ENCODE data around the gene HIBCH. TPM values are rescaled to one million over a fixed set of nuclear protein-coding genes. Genes with fewer than 3 reads are reported as not detected.

Gene HIBCH
- total and polyA plus RNA-seq, 9 of the 15 experiments (the other 6 are each of a cell fraction or from before 2014, with no cell fraction given) = 17.0 to 65.4 (median 28.3) TPM

DNA sequence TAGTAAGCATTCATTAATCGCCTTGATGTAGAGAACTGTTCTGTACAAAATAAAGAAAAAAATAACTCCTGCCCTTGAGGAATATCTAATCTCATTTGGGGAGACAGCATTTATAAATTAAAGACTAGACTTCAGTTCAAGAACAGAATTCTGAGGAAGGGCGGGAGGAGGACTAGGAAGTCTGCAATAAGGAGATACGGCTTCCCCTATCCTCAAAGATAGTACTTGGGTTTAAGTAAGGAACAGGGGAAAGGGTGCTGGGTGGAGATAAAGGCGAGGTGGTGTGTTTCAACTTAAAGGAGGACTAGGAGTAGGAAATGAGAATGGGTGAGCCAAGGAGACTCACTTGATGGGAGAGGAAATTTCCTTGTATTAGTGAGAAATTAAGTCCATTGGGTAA lies 135.2 kb downstream of the HIBCH start (continued):
- TF ChIP-seq SMAD1 (IDR thresholded peaks at IDR 0.05; ENCODE audit: low read depth, low read length, partially characterized antibody) (peak; percentile 66), RBM25 (IDR thresholded peaks at IDR 0.05; ENCODE audit: low read depth, low read length, severe bottlenecking) (no peak), ZNF253 (CRISPR knock-in tag; conservative IDR thresholded peaks at IDR 0.05) (no peak), ZFP36 (IDR thresholded peaks at IDR 0.05; ENCODE audit: low read depth, low read length, partially characterized antibody) (no peak), HIVEP1 (CRISPR knock-in tag; IDR thresholded peaks at IDR 0.05) (no peak), CBFB (CRISPR knock-in tag; IDR thresholded peaks at IDR 0.05) (no peak), SLC30A9 (CRISPR knock-in tag; IDR thresholded peaks at IDR 0.05) (no peak), MAFF (IDR thresholded peaks at IDR 0.05; ENCODE audit: low read length) (no peak), MAZ (CRISPR knock-in tag; conservative IDR thresholded peaks at IDR 0.05 in 1 of 2, IDR thresholded peaks at IDR 0.05 in 1 of 2) (no peak; a peak in 1 of 4 replicates), ZBTB7A (IDR thresholded peaks at IDR 0.05; ENCODE audit: borderline replicate concordance, control insufficient read depth, low read depth, low read length) (no peak), HDAC8 (tag; IDR thresholded peaks at IDR 0.05) (no peak), TBP (optimal IDR thresholded peaks at IDR 0.05; ENCODE audit: low read depth, low read length) (no peak), RFX7 (CRISPR knock-in tag; IDR thresholded peaks at IDR 0.05) (no peak), ZNF780A (CRISPR knock-in tag; IDR thresholded peaks at IDR 0.05) (no peak), ZNF785 (CRISPR knock-in tag; IDR thresholded peaks at IDR 0.05) (no peak), HEY1 (CRISPR knock-in tag; IDR thresholded peaks at IDR 0.05; ENCODE audit: borderline replicate concordance) (no peak)
- TF ChIP-seq, protein P1, sequence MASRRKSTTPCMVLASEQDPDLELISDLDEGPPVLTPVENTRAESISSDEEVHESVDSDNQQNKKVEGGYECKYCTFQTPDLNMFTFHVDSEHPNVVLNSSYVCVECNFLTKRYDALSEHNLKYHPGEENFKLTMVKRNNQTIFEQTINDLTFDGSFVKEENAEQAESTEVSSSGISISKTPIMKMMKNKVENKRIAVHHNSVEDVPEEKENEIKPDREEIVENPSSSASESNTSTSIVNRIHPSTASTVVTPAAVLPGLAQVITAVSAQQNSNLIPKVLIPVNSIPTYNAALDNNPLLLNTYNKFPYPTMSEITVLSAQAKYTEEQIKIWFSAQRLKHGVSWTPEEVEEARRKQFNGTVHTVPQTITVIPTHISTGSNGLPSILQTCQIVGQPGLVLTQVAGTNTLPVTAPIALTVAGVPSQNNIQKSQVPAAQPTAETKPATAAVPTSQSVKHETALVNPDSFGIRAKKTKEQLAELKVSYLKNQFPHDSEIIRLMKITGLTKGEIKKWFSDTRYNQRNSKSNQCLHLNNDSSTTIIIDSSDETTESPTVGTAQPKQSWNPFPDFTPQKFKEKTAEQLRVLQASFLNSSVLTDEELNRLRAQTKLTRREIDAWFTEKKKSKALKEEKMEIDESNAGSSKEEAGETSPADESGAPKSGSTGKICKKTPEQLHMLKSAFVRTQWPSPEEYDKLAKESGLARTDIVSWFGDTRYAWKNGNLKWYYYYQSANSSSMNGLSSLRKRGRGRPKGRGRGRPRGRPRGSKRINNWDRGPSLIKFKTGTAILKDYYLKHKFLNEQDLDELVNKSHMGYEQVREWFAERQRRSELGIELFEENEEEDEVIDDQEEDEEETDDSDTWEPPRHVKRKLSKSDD (conservative IDR thresholded peaks at IDR 0.05; ENCODE audit: low read length) = no peak
- TF ChIP-seq, protein P2, sequence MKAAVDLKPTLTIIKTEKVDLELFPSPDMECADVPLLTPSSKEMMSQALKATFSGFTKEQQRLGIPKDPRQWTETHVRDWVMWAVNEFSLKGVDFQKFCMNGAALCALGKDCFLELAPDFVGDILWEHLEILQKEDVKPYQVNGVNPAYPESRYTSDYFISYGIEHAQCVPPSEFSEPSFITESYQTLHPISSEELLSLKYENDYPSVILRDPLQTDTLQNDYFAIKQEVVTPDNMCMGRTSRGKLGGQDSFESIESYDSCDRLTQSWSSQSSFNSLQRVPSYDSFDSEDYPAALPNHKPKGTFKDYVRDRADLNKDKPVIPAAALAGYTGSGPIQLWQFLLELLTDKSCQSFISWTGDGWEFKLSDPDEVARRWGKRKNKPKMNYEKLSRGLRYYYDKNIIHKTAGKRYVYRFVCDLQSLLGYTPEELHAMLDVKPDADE (conservative IDR thresholded peaks at IDR 0.05; ENCODE audit: control insufficient read depth, low read depth, low read length) = no peak
- TF ChIP-seq, protein P3, sequence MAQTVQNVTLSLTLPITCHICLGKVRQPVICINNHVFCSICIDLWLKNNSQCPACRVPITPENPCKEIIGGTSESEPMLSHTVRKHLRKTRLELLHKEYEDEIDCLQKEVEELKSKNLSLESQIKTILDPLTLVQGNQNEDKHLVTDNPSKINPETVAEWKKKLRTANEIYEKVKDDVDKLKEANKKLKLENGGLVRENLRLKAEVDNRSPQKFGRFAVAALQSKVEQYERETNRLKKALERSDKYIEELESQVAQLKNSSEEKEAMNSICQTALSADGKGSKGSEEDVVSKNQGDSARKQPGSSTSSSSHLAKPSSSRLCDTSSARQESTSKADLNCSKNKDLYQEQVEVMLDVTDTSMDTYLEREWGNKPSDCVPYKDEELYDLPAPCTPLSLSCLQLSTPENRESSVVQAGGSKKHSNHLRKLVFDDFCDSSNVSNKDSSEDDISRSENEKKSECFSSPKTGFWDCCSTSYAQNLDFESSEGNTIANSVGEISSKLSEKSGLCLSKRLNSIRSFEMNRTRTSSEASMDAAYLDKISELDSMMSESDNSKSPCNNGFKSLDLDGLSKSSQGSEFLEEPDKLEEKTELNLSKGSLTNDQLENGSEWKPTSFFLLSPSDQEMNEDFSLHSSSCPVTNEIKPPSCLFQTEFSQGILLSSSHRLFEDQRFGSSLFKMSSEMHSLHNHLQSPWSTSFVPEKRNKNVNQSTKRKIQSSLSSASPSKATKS (CRISPR knock-in tag; IDR thresholded peaks at IDR 0.05) = no peak
- TF ChIP-seq, protein P4, sequence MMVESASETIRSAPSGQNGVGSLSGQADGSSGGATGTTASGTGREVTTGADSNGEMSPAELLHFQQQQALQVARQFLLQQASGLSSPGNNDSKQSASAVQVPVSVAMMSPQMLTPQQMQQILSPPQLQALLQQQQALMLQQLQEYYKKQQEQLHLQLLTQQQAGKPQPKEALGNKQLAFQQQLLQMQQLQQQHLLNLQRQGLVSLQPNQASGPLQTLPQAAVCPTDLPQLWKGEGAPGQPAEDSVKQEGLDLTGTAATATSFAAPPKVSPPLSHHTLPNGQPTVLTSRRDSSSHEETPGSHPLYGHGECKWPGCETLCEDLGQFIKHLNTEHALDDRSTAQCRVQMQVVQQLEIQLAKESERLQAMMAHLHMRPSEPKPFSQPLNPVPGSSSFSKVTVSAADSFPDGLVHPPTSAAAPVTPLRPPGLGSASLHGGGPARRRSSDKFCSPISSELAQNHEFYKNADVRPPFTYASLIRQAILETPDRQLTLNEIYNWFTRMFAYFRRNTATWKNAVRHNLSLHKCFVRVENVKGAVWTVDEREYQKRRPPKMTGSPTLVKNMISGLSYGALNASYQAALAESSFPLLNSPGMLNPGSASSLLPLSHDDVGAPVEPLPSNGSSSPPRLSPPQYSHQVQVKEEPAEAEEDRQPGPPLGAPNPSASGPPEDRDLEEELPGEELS (CRISPR knock-in tag; IDR thresholded peaks at IDR 0.05; ENCODE audit: borderline replicate concordance) = no peak

Data from K562 (cell line).